H1 (cell line): ENCODE results near the gene NRXN2. TPM values are rescaled to one million over a fixed set of nuclear protein-coding genes. Genes with fewer than 3 reads are reported as not detected.

Source experiments
- CTCF ChIA-PET: fragments of 300-600 bp; sonication (Branson Sonifier 250); formaldehyde crosslinking; loops from one replicate; lab custom pipeline; 2021; ENCODE audit not compliant: partially characterized antibody; lab: Charles Lee
- POLR2A ChIA-PET: fragments of 300-600 bp; sonication (Branson Sonifier 250); formaldehyde crosslinking; loops from one replicate; lab custom pipeline; 2021; ENCODE audit warnings: inconsistent platforms; ENCODE audit not compliant: partially characterized antibody; lab: Charles Lee
- DNase-seq, 2 experiments: peaks; one replicate each; pipeline versions ENCODE4 v3.0.0 to v3.0.0-alpha.2; 2010 to 2022; ENCODE audit warnings: low spot score in 2 of 2, low read depth in 1 of 2, mixed read lengths in 1 of 2
- FAIRE-seq: peaks from 2 replicates; lab custom pipeline; 2011; peaks lifted over from hg19 to GRCh38; lab: Jason Lieb, UNC
- H2AFZ ChIP-seq: 2 replicates; pipeline ENCODE4 v1.8.1; 2012; ENCODE audit warnings: low read length, inconsistent platforms
- H2AK5ac ChIP-seq: 2 replicates; pipeline ENCODE4 v1.6.1; 2013; ENCODE audit warnings: low read depth, low read length
- H2BK120ac ChIP-seq: replicated peaks from 2 replicates; pipeline ENCODE3; 2013; ENCODE audit warnings: low read depth, low read length, inconsistent platforms
- H2BK12ac ChIP-seq: 2 replicates; pipeline ENCODE4 v1.6.1; 2013; ENCODE audit warnings: low read depth, low read length
- H2BK15ac ChIP-seq: 2 replicates; pipeline ENCODE4 v1.6.1; 2013; ENCODE audit warnings: low read length
- H2BK20ac ChIP-seq: 2 replicates; pipeline ENCODE4 v1.6.1; 2013; ENCODE audit warnings: low read length
- H2BK5ac ChIP-seq: 2 replicates; pipeline ENCODE4 v1.6.1; 2013; ENCODE audit warnings: low read depth, low read length
- H3K14ac ChIP-seq: 2 replicates; pipeline ENCODE4 v1.6.1; 2013; ENCODE audit warnings: inconsistent platforms; ENCODE audit not compliant: insufficient read length
- H3K18ac ChIP-seq: 2 replicates; pipeline ENCODE4 v1.6.1; 2013; ENCODE audit warnings: low read length; ENCODE audit errors: extremely low read depth
- H3K23ac ChIP-seq: 2 replicates; pipeline ENCODE4 v1.6.1; 2013; ENCODE audit warnings: inconsistent platforms; ENCODE audit not compliant: insufficient read length
- H3K23me2 ChIP-seq: 2 replicates; pipeline ENCODE4 v1.6.1; 2013; ENCODE audit warnings: low read depth, low read length
- H3K27ac ChIP-seq: 2 replicates; pipeline ENCODE4 v1.6.1; 2011; ENCODE audit warnings: low read depth, low read length, inconsistent platforms
- H3K27me3 ChIP-seq, 4 experiments: replicated peaks in 1 of 4; 1 replicate in 1 of 4; 2 replicates in 3 of 4; pipeline versions ENCODE4 v1.6.1 to v1.8.1; 2011 to 2013; ENCODE audit warnings: low read length in 3 of 4, mild to moderate bottlenecking in 3 of 4, inconsistent platforms in 2 of 4, mixed read lengths in 2 of 4, moderate library complexity in 1 of 4; ENCODE audit not compliant: control insufficient read depth in 3 of 4, insufficient read depth in 3 of 4; ENCODE audit errors: extremely low read depth in 1 of 4
- H3K36me3 ChIP-seq, 4 experiments: 2 replicates each; pipeline versions ENCODE4 v1.6.1 to v1.8.1; 2011 to 2013; ENCODE audit warnings: mild to moderate bottlenecking in 4 of 4, low read length in 3 of 4, moderate library complexity in 2 of 4, control low read depth in 1 of 4, inconsistent platforms in 1 of 4; ENCODE audit not compliant: insufficient read depth in 4 of 4, control insufficient read depth in 2 of 4
- H3K4ac ChIP-seq: replicated peaks from 2 replicates; pipeline ENCODE3; 2013; ENCODE audit warnings: low read length, low read depth, mixed read lengths, inconsistent platforms; ENCODE audit not compliant: insufficient read length
- H3K4me1 ChIP-seq, 4 experiments: replicated peaks in 1 of 4; 1 replicate in 1 of 4; 2 replicates in 3 of 4; pipeline versions ENCODE4 v1.6.1 to v1.8.1; 2011 to 2013; ENCODE audit warnings: low read length in 3 of 4, inconsistent platforms in 2 of 4, mixed read lengths in 1 of 4; ENCODE audit not compliant: insufficient read depth in 4 of 4, control insufficient read depth in 3 of 4
- H3K4me2 ChIP-seq, 2 experiments: 2 replicates each; pipeline versions ENCODE4 v1.6.1 to v1.8.1; 2011 to 2013; ENCODE audit warnings: low read depth in 2 of 2, low read length in 2 of 2, control low read depth in 1 of 2, inconsistent platforms in 1 of 2, mild to moderate bottlenecking in 1 of 2; ENCODE audit not compliant: insufficient read depth in 1 of 2
- H3K4me3 ChIP-seq, 4 experiments: fragments of 200-600, 300-600 bp in 1 of 4; sonication (generic), shearing (Covaris generic), sonication (Bioruptor Twin) in 1 of 4; 2 replicates each; pipeline versions ENCODE4 v1.5.1 to v1.8.1; 2011 to 2016; ENCODE audit warnings: low read length in 4 of 4, low read depth in 3 of 4, control low read depth in 2 of 4, inconsistent platforms in 2 of 4, mild to moderate bottlenecking in 2 of 4, mixed read lengths in 1 of 4, moderate library complexity in 1 of 4; ENCODE audit not compliant: insufficient read depth in 2 of 4; ENCODE audit errors: extremely low read depth in 1 of 4
- H3K56ac ChIP-seq: replicated peaks from 2 replicates; pipeline ENCODE3; 2013; ENCODE audit warnings: low read depth, mild to moderate bottlenecking, mixed read lengths, low read length, inconsistent platforms; ENCODE audit not compliant: insufficient read length
- H3K79me1 ChIP-seq: 2 replicates; pipeline ENCODE4 v1.6.1; 2013; ENCODE audit warnings: low read depth, low read length, control low read depth
- H3K79me2 ChIP-seq, 2 experiments: 2 replicates each; pipeline versions ENCODE4 v1.6.1 to v1.8.1; 2012 to 2013; ENCODE audit warnings: low read length in 2 of 2, mild to moderate bottlenecking in 2 of 2, inconsistent platforms in 1 of 2; ENCODE audit not compliant: insufficient read depth in 2 of 2, control insufficient read depth in 1 of 2
- H3K9ac ChIP-seq, 4 experiments: replicated peaks in 1 of 4; 1 replicate in 1 of 4; 2 replicates in 3 of 4; pipeline versions ENCODE4 v1.6.1 to v1.8.1; 2011 to 2013; ENCODE audit warnings: low read depth in 3 of 4, low read length in 3 of 4, control low read depth in 2 of 4, mild to moderate bottlenecking in 2 of 4, moderate library complexity in 2 of 4, inconsistent platforms in 1 of 4; ENCODE audit errors: extremely low read depth in 1 of 4
- H3K9me3 ChIP-seq, 2 experiments: 2 replicates each; pipeline versions ENCODE4 v1.6.1 to v1.8.1; 2012 to 2013; ENCODE audit warnings: mild to moderate bottlenecking in 2 of 2, moderate library complexity in 2 of 2, control low read depth in 1 of 2, inconsistent platforms in 1 of 2, low read depth in 1 of 2, low read length in 1 of 2, mixed read lengths in 1 of 2; ENCODE audit not compliant: insufficient read depth in 2 of 2
- H4K20me1 ChIP-seq, 2 experiments: replicated peaks in 1 of 2; 2 replicates each; pipeline versions ENCODE3 to v1.8.1; 2011 to 2013; ENCODE audit warnings: inconsistent platforms in 2 of 2, low read length in 2 of 2, mild to moderate bottlenecking in 1 of 2; ENCODE audit not compliant: insufficient read depth in 2 of 2, control insufficient read depth in 1 of 2
- H4K5ac ChIP-seq: 2 replicates; pipeline ENCODE4 v1.6.1; 2013; ENCODE audit warnings: low read length, low read depth, mixed read lengths, inconsistent platforms; ENCODE audit not compliant: insufficient read length
- H4K8ac ChIP-seq: 2 replicates; pipeline ENCODE4 v1.8.0; 2013; ENCODE audit warnings: mild to moderate bottlenecking, moderate library complexity, low read length, inconsistent platforms; ENCODE audit not compliant: insufficient read depth; ENCODE audit errors: extremely low read depth
- H4K91ac ChIP-seq: replicated peaks from 2 replicates; pipeline ENCODE3; 2013; ENCODE audit warnings: low read length, mixed read lengths, inconsistent platforms; ENCODE audit not compliant: insufficient read length
- E2F6 ChIP-seq: IDR thresholded peaks from 2 replicates; pipeline ENCODE4 v1.6.1; 2012; ENCODE audit warnings: inconsistent platforms
- HDAC2 ChIP-seq, 2 experiments: fragments of 300-600 bp in 1 of 2; sonication (generic) in 1 of 2; IDR thresholded peaks; 2 replicates each; pipeline ENCODE4 v1.6.1; 2011 to 2012; ENCODE audit warnings: low read depth in 2 of 2, low read length in 2 of 2, mild to moderate bottlenecking in 2 of 2, moderate library complexity in 2 of 2, borderline replicate concordance in 1 of 2, inconsistent platforms in 1 of 2
- RAD21 ChIP-seq, 2 experiments: IDR thresholded peaks in 1 of 2; conservative IDR thresholded peaks in 1 of 2; 2 replicates each; pipeline ENCODE4 v1.6.1; 2011; ENCODE audit warnings: low read depth in 2 of 2, low read length in 2 of 2, improper control_type of control experiment in 1 of 2, inconsistent platforms in 1 of 2, mild to moderate bottlenecking in 1 of 2, moderate library complexity in 1 of 2
- RFX5 ChIP-seq: IDR thresholded peaks from 2 replicates; pipeline ENCODE4 v1.6.1; 2011; ENCODE audit warnings: low read depth, low read length, improper control_type of control experiment, borderline replicate concordance
- SAP30 ChIP-seq: fragments of 300-600 bp; sonication (generic); IDR thresholded peaks from 2 replicates; pipeline ENCODE4 v1.7.1; 2012; ENCODE audit warnings: low read length, moderate library complexity, mild to moderate bottlenecking, inconsistent platforms; ENCODE audit not compliant: insufficient read depth, insufficient replicate concordance
- SIN3A ChIP-seq, 2 experiments: IDR thresholded peaks in 1 of 2; conservative IDR thresholded peaks in 1 of 2; 2 replicates each; pipeline ENCODE4 v1.6.1; 2011 to 2012; ENCODE audit warnings: low read length in 2 of 2, improper control_type of control experiment in 1 of 2, low read depth in 1 of 2, mild to moderate bottlenecking in 1 of 2
- SIRT6 ChIP-seq: IDR thresholded peaks from one replicate; pipeline ENCODE4 v1.7.1; 2012; ENCODE audit warnings: low read length, inconsistent platforms
- SP1 ChIP-seq: IDR thresholded peaks from 2 replicates; pipeline ENCODE4 v1.6.1; 2011; ENCODE audit warnings: low read depth, low read length
- SUZ12 ChIP-seq: fragments of 200-600 bp; sonication (generic); IDR thresholded peaks from 2 replicates; pipeline ENCODE4 v1.6.1; 2012; ENCODE audit warnings: mild to moderate bottlenecking, inconsistent platforms, low read length, moderate library complexity, mixed read lengths
- TCF12 ChIP-seq: IDR thresholded peaks from 2 replicates; pipeline ENCODE4 v1.6.1; 2011; ENCODE audit warnings: low read depth, mild to moderate bottlenecking, low read length
- WGBS, 2 experiments: shearing (Covaris generic) in 1 of 2; methylation state at CpG; one replicate each; pipeline versions ENCODE4 v1.1.6 to v1.1.7; 2013 to 2015; ENCODE audit warnings: low lambda C conversion rate in 2 of 2, mixed read lengths in 2 of 2, inconsistent platforms in 1 of 2, low coverage in 1 of 2, missing lambda C conversion rate in 1 of 2; ENCODE audit not compliant: insufficient replicate concordance in 2 of 2, insufficient coverage in 1 of 2, insufficient read length in 1 of 2; ENCODE audit errors: extremely low coverage in 1 of 2, missing lambda C conversion rate in 1 of 2; 5-methylcytosine and 5-hydroxymethylcytosine counted together
- polyA plus RNA-seq, 7 experiments: library from polyadenylated mRNA; depleted of rRNA in 3 of 7; stranded (reverse) in 5 of 7; unstranded in 2 of 7; fragments of >200 nt in 5 of 7; fragments of 200-250 nt in 2 of 7; gene quantifications; 1 replicate in 5 of 7; 2 replicates in 1 of 7; 4 replicates in 1 of 7; pipeline versions ENCODE4 v1.2.1 to v1.2.3, GENCODE V29; 2011 to 2013; ENCODE audit warnings: missing spikeins in 2 of 7, mixed read lengths in 2 of 7
- total RNA-seq: library from RNA; stranded (reverse); fragmentation: NEBNext Ultra II Directional; extraction: Animal tissue kit (Norgen Biotek cat#: 25700); gene quantifications from 2 replicates; pipeline ENCODE4 v1.2.1, GENCODE V29; 2021

NRXN2 gene
- total and polyA plus RNA-seq, 2 of the 8 experiments (the other 6 are each of a cell fraction or from before 2014, with no cell fraction given), result 1.3 to 11.5 TPM

GRCh38 chr11:64571410-64572091 lies 151.4 kb downstream of the NRXN2 start:
- POLR2A ChIA-PET, result interaction anchor here (0.6 to 0.7 kb wide), 2 partner anchors 19 to 91 kb away, joined by 3 to 4 read pairs; partner anchors contain the start of gene SLC22A12
- peak overlapping the region; percentile 45; the same call in 1 of the 2 replicates for H2AFZ ChIP-seq
- H3K4ac ChIP-seq, result no peak overlapping the region
- H3K18ac ChIP-seq, result peak overlapping the region; percentile 83
- H3K14ac ChIP-seq, result no peak overlapping the region
- H3K9ac ChIP-seq, result no peak overlapping the region
- peak overlapping the region; percentile 75 for H2BK12ac ChIP-seq
- H3K27ac ChIP-seq, result no peak overlapping the region
- no peaks in the 10 kb centered on the region for H3K79me1 ChIP-seq
- H2BK20ac ChIP-seq, result 0 out of 2 replicates have a peak overlapping the region, but pooled peaks have one; percentile 32
- H4K20me1 ChIP-seq, result no peaks in the 10 kb centered on the region
- no peak overlapping the region; the same call in 1 of the 2 replicates for H2BK15ac ChIP-seq
- no peaks in the 10 kb centered on the region for H3K9me3 ChIP-seq
- peaks cover 0 to 18% (median 12%) of the 10 kb centered on the region in 4 experiments; a peak in 6 of 7 replicates for H3K4me1 ChIP-seq
- H3K79me2 ChIP-seq, result no peaks in the 10 kb centered on the region
- peaks cover 0 to 3% (median 0%) of the 10 kb centered on the region in 4 experiments; a peak in 3 of 7 replicates for H3K27me3 ChIP-seq
- FAIRE-seq (no peak), DNase-seq (no peak)
- peak overlapping the region; percentile 6 for H4K91ac ChIP-seq
- no peak overlapping the region for H2BK120ac ChIP-seq
- no peak overlapping the region for H4K5ac ChIP-seq
- no peak overlapping the region for H3K4me3 ChIP-seq
- H2AK5ac ChIP-seq, result no peak overlapping the region
- no peak overlapping the region for H3K56ac ChIP-seq
- CTCF ChIA-PET, result interaction anchor here (0.7 to 3.0 kb wide), 12 partner anchors 9 to 210 kb away, joined by 3 to 17 read pairs (median 3); no protein-coding TSS in a partner anchor
- H3K36me3 ChIP-seq, result no peaks in the 10 kb centered on the region
- H2BK5ac ChIP-seq, result peak overlapping the region; percentile 39; the same call in 1 of the 2 replicates
- H3K4me2 ChIP-seq, result no peak overlapping the region
- no peak overlapping the region; the same call in 1 of the 2 replicates for H4K8ac ChIP-seq
- WGBS, 2 experiments, result 76% methylated on average over 22 of the region's 22 CpGs; no CpG with 5 or more reads in 1 of the 2 experiments
- no peaks in the 10 kb centered on the region for H3K23me2 ChIP-seq
- no peak overlapping the region for H3K23ac ChIP-seq
- TF ChIP-seq SAP30 (no peak), E2F6 (no peak), SP1 (no peak), RAD21 (IDR thresholded peaks at IDR 0.05 in 1 of 2, conservative IDR thresholded peaks at IDR 0.05 in 1 of 2; ENCODE audit: low read depth in 2 of 2, low read length in 2 of 2) (no peak), HDAC2 (IDR thresholded peaks at IDR 0.05; ENCODE audit: borderline replicate concordance in 1 of 2, low read depth in 2 of 2, low read length in 2 of 2) (no peak), SUZ12 (no peak), RFX5 (no peak), SIRT6 (no peak), SIN3A (conservative IDR thresholded peaks at IDR 0.05 in 1 of 2, IDR thresholded peaks at IDR 0.05 in 1 of 2; ENCODE audit: low read depth in 1 of 2, low read length in 2 of 2) (no peak), TCF12 (no peak)
